Fibroblast of peridontal ligament (primary cell): ENCODE measurements around the gene FOXR1.

ENCODE experiments used
- DNase-seq: peaks from one replicate; pipeline ENCODE4 v3.0.0-alpha.2; 2010; ENCODE audit errors: extremely low read depth

FOXR1 gene

GRCh38 chr11:118971646-118972045 is at the start of gene FOXR1:
TSS of gene FOXR1 (plus strand) at chr11:118971761. CDS start at chr11:118971932, 171 bp downstream.
- no peak for DNase-seq

- DNase-seq = peak; percentile 56
Measured at GRCh38 chr11:118921929-118922744, 49.4 kb upstream of the FOXR1 start.

- DNase-seq = no peak
Measured at GRCh38 chr11:118922745-118923627, 48.6 kb upstream of the FOXR1 start.

GRCh38 chr11:118923721-118924587 is 47.6 kb upstream of the FOXR1 start:
- no peak for DNase-seq

- DNase-seq = no peak
Measured at GRCh38 chr11:118924591-118925585, 46.7 kb upstream of the FOXR1 start.

- no peak for DNase-seq
Measured at GRCh38 chr11:118927554-118928100, 43.9 kb upstream of the FOXR1 start.

GRCh38 chr11:118928101-118928869 is 43.3 kb upstream of the FOXR1 start:
- DNase-seq = peak; percentile 93

GRCh38 chr11:118928870-118929500 is 42.6 kb upstream of the FOXR1 start:
- peak; percentile 43 for DNase-seq

GRCh38 chr11:118929501-118930093 is 42.0 kb upstream of the FOXR1 start:
- peak; percentile 77 for DNase-seq

- peak; percentile 72 for DNase-seq
Measured at GRCh38 chr11:118930094-118930712, 41.4 kb upstream of the FOXR1 start.

GRCh38 chr11:118931571-118931970 is 40.0 kb upstream of the FOXR1 start:
- no peak for DNase-seq

GRCh38 chr11:118933486-118933885 is 38.1 kb upstream of the FOXR1 start:
- DNase-seq = no peak

GRCh38 chr11:118935376-118935775 is 36.2 kb upstream of the FOXR1 start:
- DNase-seq = no peak

- peak; percentile 48 for DNase-seq
Measured at GRCh38 chr11:118938491-118939403, 32.8 kb upstream of the FOXR1 start.

- DNase-seq = no peak
Measured at GRCh38 chr11:118939404-118939915, 32.1 kb upstream of the FOXR1 start.

- no peak for DNase-seq
Measured at GRCh38 chr11:118939953-118940598, 31.5 kb upstream of the FOXR1 start.
